C4-2B (cell line): ENCODE measurements around the gene SEMA3B.
A peak's percentile ranks its signal among the peaks of the same experiment; 100 is the strongest.

Experiments used
- H3K27ac ChIP-seq: fragments of 450-650 bp; 2 replicates; pipeline ENCODE4 v1.5.1; 2017
- ZFX ChIP-seq: fragments of 450-650 bp; IDR thresholded peaks from 2 replicates; pipeline ENCODE4 v1.6.1; 2017
- TF ChIP-seq, protein P1 (sequence below): fragments of 450-650 bp; conservative IDR thresholded peaks from 2 replicates; pipeline ENCODE4 v1.5.1; 2017; ENCODE audit warnings: mild to moderate bottlenecking

The SEMA3B gene

DNA sequence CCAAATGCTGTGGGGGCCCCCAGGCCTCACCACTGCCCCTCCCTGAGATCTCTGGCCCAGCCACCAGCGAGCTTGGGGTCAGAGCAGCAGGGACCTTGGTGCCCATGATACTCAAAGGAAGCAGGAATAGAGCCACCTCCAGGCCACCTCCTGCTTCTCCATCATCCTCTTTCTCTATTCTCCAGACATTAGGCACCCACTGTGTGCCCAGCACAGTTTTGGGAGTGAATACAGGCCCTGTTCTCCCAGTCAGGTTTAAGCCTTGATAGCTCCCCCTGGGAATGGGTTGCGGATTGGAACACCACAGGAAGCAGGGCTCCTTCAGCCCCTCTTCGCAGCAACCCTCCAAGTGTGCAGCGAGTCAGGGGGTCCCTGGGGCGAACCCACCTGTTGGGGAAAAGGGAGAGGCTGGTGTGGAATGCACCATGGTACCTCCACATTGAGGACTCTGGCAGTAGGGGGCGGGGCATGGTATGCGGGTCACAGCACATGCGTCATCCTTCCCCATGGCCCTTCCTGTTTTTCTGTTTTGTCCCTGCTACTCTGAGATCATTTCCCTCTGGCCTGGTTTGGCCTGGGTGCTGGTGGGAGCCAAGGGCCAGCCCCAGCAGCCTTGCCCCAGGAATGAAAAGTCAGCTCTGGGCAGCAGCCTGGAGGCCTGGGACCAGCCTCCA, 14.2 kb upstream of the SEMA3B start:
- TF ChIP-seq ZFX = no peak
- TF ChIP-seq, protein P1, sequence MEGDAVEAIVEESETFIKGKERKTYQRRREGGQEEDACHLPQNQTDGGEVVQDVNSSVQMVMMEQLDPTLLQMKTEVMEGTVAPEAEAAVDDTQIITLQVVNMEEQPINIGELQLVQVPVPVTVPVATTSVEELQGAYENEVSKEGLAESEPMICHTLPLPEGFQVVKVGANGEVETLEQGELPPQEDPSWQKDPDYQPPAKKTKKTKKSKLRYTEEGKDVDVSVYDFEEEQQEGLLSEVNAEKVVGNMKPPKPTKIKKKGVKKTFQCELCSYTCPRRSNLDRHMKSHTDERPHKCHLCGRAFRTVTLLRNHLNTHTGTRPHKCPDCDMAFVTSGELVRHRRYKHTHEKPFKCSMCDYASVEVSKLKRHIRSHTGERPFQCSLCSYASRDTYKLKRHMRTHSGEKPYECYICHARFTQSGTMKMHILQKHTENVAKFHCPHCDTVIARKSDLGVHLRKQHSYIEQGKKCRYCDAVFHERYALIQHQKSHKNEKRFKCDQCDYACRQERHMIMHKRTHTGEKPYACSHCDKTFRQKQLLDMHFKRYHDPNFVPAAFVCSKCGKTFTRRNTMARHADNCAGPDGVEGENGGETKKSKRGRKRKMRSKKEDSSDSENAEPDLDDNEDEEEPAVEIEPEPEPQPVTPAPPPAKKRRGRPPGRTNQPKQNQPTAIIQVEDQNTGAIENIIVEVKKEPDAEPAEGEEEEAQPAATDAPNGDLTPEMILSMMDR = no peak
- no peak overlapping the region for H3K27ac ChIP-seq

DNA sequence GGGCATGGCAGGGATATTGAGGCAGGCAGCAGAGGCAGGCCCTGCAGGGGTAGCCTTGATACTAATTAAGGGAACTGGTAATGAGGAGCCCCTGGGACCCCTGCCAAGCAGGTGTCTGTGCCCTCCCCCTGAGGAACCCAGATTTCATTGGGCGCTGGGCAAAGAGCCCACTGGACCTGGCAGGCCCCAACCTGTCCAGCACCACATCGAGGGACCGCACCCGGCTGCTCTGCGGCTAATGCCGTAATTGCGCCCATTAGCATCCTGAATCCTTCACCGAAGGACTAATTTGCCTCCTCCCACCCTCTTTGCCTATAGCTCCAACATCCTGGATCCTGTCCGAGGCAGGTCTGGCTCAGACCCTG, 13.7 kb upstream of the SEMA3B start:
- TF ChIP-seq, protein P1 = no peak
- no peak for TF ChIP-seq ZFX
- no peak overlapping the region for H3K27ac ChIP-seq

DNA sequence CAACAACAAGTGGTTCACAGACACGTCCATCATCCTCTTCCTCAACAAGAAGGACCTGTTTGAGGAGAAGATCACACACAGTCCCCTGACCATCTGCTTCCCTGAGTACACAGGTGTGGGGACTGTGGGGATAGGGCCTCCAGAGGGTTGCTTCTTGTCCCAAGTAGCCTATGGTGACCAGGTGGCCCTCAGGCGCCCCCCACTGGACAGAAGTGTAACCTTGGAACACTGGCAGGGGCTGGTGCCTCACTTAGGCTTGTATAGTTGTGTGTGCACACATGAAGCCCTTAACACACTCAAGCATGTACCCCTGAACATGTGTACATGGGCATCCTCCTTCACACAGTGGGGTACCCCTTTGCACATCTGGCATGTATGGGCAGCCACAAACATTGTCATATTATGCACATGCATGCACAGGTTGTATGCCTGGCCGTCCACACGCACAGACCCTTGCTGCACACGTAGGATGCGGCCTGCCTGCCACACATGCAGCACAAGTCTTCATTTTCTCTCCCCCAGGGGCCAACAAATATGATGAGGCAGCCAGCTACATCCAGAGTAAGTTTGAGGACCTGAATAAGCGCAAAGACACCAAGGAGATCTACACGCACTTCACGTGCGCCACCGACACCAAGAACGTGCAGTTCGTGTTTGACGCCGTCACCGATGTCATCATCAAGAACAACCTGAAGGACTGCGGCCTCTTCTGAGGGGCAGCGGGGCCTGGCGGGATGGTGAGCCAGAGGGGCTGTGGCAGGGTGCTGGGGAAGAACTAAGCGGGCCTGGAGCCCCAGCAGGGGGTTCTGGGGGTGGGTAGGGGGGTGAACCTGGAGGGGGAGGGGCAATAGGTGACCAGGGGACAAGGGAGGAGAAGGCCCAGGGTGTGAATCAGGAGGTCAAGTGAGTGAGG, 11.7 kb upstream of the SEMA3B start:
- no peak for TF ChIP-seq ZFX
- TF ChIP-seq, protein P1 = peak; percentile 69

DNA sequence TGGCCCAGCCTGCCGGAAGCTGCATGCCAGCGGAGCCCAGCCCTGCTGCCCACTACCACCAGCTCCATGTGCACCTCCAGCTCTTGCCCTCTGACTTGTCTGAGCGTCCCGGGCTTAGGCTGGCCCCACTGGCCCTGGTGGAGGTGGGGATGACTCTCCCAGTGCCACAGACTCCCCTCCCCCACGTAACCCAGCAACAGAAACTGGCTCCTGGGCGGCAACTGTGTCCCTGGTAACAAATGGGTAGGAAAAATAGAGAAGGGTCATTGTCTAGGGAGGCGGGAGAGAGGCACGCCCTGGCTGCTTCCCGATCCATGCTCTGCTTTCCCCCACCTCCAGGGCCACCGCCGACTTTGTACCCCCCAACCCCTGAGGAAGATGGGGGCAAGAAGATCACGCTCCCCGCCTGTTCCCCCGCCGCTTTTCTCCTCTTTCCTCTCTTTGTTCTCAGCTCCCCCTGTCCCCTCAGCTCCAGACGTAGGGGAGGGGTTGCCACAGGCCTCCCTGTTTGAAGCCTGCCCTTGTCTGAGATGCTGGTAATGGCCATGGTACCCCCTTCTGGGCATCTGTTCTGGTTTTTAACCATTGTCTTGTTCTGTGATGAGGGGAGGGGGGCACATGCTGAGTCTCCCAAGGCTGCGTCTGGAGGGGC, 10.8 kb upstream of the SEMA3B start:
- no peak overlapping the region for H3K27ac ChIP-seq

More for the DNA sequence above, 11.7 kb upstream of the SEMA3B start:
- no peak overlapping the region for H3K27ac ChIP-seq

DNA sequence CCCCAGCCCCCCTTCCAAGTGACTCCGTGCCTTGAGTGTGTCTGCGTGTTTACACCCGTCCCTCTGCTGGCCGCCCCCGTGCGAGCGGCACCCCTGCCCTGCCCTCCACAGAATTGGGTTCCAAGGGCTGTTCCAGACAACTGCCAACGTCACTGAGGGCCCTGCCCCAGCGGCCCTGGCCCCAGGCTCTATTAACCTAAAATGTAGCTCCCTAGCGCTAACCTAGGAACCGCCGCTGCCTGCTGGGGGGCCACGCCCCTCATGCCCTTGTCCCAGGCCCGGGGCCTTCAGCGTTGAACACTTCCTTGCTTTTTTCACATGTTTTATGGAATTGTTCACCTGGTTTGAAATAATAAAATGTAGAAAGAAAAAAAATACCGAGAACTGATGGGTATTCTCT, 10.0 kb upstream of the SEMA3B start:
- TF ChIP-seq, protein P1 = no peak
- no peak for TF ChIP-seq ZFX
- no peak overlapping the region for H3K27ac ChIP-seq

More for the DNA sequence above, 10.8 kb upstream of the SEMA3B start:
- no peak for TF ChIP-seq ZFX
- TF ChIP-seq, protein P1 = no peak

DNA sequence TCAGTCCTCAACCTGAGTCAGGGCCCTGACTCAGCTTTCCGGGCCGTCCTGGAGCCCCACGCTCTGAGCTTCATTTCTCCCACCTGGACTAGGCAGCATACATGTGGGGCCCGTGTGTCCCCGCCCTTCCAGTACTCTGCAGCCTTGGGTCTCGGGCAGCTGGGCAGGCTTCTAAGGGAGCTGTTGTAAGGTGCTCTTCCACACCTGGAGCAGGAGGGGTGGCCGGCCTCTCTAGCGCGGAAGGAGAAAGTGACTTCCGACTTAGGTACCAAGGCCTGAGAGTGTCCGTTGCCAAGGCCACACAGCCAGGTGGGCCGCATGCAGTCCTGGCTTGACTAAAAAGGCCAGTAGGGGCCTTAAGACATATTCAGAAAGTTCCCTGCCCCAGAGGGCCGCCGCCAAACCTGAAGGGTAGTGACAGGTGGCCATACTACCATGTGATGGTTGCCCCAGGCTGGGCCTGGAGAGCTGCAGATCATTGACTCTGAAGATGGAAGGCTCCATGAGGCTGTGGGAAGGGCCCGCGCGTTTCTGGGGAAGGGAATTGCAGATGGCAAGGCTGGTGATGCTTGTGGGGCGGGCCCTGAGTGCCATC, 9.4 kb upstream of the SEMA3B start:
- peak overlapping the region; percentile 76 for H3K27ac ChIP-seq
- TF ChIP-seq, protein P1 = 0 out of 2 replicates have a peak, but pooled peaks have one; percentile 1
- TF ChIP-seq ZFX = no peak
